GM04503 (cell line): ENCODE measurements around the gene TSBP1.
"Not testable (repeated sequence)": the region's sequence is repeated elsewhere in the genome, so short reads cannot be mapped to it uniquely, and the experiment has no call there.

Source experiments
- DNase-seq: peaks from one replicate; pipeline ENCODE4 v3.0.0-alpha.2; 2012; ENCODE audit warnings: low read depth

The TSBP1 gene

GRCh38 chr6:32288426-32288825 is 83.3 kb downstream of the TSBP1 start:
- DNase-seq, result no peak

- DNase-seq, result not testable (repeated sequence)
These were observed 97.7 kb downstream of the TSBP1 start for GRCh38 chr6:32273801-32274577.

- no peak for DNase-seq
These were observed 100.3 kb downstream of the TSBP1 start for GRCh38 chr6:32271429-32271828.

GRCh38 chr6:32268459-32268858 is 103.2 kb downstream of the TSBP1 start:
- not testable (repeated sequence) for DNase-seq

GRCh38 chr6:32267035-32267434 is 104.7 kb downstream of the TSBP1 start:
- DNase-seq, result no peak

GRCh38 chr6:32257262-32257661 is 114.4 kb downstream of the TSBP1 start:
- not testable (repeated sequence) for DNase-seq

GRCh38 chr6:32255199-32256153 is 116.2 kb downstream of the TSBP1 start:
- peak; percentile 51 for DNase-seq

GRCh38 chr6:32254761-32255198 is 116.9 kb downstream of the TSBP1 start:
- no peak for DNase-seq

- no peak for DNase-seq
These were observed 119.2 kb downstream of the TSBP1 start for GRCh38 chr6:32252331-32253009.

- no peak for DNase-seq
These were observed 122.4 kb downstream of the TSBP1 start for GRCh38 chr6:32249262-32249661.

- DNase-seq, result no peak
These were observed 124.3 kb downstream of the TSBP1 start for GRCh38 chr6:32247401-32247800.

- peak; percentile 17 for DNase-seq
These were observed 126.7 kb downstream of the TSBP1 start for GRCh38 chr6:32244946-32245398.

GRCh38 chr6:32244270-32244669 is 127.4 kb downstream of the TSBP1 start:
- no peak for DNase-seq
